GM04503 (cell line): ENCODE measurements around the gene TASOR.
"Not testable (repeated sequence)": the region's sequence is repeated elsewhere in the genome, so short reads cannot be mapped to it uniquely, and the experiment has no call there.

Experiments used
- DNase-seq: peaks from one replicate; pipeline ENCODE4 v3.0.0-alpha.2; 2012; ENCODE audit warnings: low read depth

The TASOR gene, protein sequence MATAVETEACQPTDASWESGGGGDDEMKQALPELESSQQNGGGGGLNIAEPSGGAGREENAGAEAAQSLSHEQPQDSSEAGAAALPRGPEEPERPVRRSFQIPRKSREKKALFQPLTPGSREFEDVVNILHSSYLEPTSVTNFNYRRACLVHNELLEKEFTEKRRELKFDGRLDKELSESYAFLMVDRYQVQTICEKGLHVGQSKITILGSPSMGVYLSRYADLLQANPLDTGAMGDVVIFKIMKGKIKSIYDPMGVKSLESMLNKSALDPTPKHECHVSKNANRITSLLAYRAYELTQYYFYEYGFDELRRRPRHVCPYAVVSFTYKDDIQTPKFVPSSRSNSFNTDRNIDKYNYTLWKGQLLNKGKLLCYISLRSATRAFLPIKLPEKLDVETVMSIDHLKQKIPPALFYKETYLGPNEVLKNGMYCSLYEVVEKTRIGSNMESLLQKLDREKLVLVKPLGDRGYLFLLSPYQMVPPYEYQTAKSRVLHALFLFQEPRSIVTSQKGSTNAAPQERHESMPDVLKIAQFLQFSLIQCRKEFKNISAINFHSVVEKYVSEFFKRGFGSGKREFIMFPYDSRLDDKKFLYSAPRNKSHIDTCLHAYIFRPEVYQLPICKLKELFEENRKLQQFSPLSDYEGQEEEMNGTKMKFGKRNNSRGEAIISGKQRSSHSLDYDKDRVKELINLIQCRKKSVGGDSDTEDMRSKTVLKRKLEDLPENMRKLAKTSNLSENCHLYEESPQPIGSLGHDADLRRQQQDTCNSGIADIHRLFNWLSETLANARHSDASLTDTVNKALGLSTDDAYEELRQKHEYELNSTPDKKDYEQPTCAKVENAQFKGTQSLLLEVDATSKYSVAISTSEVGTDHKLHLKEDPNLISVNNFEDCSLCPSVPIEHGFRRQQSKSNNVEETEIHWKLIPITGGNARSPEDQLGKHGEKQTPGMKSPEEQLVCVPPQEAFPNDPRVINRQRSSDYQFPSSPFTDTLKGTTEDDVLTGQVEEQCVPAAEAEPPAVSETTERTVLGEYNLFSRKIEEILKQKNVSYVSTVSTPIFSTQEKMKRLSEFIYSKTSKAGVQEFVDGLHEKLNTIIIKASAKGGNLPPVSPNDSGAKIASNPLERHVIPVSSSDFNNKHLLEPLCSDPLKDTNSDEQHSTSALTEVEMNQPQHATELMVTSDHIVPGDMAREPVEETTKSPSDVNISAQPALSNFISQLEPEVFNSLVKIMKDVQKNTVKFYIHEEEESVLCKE (N-terminal part only)

GRCh38 chr3:56683122-56683817 lies at the start of gene TASOR:
Gene TASOR, minus strand, starts transcription at chr3:56683265. Its CDS starts 259 bp downstream, at chr3:56683006.
- peak; percentile 11 for DNase-seq

DNA sequence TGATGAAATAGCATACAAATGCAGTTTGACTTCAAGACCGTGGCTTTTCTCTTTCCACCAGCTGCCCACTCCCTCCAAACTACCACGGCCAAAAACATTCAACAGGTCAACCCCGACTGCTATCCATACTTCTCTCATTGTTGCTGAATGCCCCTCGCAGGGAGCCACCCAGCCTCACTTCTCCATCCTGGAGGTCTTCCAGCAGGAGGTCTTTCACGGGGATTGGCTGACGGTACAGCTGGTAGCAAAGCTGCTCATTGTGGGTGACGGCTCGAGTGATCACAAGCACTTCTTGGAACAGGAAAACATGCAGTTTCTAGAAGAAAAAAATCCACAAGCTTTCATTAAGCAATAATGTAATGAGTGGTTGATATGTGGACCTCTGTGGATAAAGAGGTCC lies 49.0 kb upstream of the TASOR start:
- no peak for DNase-seq

DNA sequence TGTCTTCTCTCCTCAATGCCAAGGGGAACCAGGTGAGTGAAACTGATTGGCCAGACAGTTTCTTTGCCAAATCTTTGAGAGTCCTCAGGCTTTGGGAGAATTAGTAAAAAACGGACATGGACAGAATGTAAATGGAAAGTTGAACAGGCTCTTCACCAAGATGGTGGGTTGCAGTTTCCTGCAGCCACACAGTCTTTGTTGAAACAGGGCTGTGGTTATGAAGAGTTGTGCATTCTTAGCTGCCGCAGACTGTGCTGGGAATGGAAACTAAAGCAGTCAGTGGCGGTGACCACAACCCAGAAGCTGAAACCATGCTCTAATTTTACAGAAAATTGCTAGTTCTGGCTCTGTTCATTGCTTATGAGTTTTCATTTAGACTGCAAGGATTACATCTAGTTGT lies 42.1 kb upstream of the TASOR start:
- DNase-seq = no peak

DNA sequence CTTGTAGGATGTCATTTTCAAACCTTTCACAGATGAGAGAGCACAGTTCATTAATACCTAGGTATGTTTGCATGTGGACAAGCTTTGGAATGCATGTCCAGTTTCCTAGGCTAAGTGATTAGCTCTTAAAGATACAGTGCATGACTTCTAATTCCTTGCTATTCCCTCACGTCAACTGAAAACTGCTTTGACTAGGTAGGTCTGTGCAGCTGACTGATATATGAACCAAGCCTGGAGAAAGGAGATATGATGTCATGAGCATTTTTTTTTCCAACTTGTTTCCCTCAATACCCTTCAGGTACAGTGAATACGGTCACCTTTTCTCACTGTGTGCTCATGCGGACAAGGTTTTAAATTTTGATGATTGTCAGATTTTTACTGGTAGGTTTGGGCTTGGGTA lies 41.6 kb upstream of the TASOR start:
- DNase-seq = no peak

DNA sequence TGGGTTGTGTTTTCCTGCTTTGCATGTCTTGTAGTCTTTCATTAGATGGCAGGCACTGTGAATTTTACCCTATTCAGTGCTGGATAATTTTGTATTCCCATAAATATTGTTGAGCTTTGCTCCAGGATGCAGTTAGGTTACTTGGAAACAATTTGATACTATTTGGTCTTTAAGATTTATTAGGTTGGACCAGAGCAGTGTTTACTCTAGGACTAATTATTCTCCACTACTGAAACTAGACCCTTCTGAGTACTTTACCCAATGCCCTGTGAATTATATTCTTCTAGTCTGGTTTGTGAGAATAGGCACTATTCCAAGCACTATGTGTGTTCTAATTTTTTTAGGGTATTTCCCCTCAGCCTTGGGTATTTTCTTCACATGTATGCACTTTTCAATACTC lies 37.8 kb upstream of the TASOR start:
- DNase-seq = no peak

DNA sequence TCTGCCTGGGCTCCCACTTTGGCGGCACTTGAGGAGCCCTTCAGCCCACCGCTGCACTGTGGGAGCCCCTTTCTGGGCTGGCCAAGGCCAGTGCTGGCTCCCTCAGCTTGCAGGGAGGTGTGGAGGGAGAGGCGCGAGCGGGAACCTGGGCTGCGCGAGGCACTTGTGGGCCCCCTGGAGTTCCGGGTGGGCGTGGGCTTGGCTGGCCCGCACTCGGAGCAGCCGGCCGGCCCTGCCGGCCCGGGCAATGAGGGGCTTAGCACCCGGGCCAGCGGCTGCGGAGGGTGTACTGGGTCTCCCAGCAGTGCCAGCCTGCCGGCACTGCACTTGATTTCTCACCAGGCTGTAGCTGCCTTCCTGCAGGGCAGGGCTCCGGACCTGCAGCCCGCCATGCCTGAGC lies 35.7 kb upstream of the TASOR start:
- not testable (repeated sequence) for DNase-seq

DNA sequence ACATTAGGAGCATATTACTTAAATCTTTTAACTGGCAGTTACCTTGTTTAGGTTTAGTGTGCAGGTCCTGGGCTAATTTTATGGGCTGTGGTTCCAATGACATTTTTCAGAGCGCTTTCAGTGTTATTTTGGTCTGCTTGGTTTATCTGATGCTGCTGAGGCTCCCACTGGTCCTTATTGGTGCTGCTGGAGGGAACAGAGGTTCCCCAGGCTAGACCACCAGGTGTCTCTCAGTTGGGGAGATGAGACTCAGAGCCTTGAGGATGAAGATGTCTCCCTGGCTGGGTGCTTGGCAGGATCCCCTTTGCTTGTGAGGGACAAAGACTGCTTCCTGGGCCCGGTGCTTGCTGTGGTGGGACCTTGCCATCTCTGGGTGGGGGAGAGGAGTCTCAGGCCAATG lies 28.3 kb upstream of the TASOR start:
- no peak for DNase-seq

GRCh38 chr3:56707412-56707811 lies 24.3 kb upstream of the TASOR start:
- not testable (repeated sequence) for DNase-seq

- no peak for DNase-seq
Measured at GRCh38 chr3:56706629-56707028, 23.6 kb upstream of the TASOR start.

DNA sequence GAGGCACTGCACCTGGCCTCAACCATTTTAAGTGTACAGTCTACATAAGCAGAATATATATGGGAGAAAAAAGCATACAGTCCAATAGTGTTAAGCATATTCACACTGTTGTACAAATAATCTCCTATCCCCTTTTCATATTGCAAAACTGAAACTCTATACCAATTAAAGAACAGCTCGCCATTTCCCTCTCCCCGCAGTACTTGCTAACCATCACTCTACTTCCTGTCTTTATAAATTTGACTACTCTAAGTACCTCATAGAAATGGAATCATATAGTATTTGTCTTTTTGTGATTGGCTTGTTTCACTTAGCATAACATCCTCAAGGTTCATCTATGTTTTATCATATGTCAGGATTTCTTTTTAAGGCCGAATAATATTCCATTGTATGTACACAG lies 21.6 kb upstream of the TASOR start:
- no peak for DNase-seq

DNA sequence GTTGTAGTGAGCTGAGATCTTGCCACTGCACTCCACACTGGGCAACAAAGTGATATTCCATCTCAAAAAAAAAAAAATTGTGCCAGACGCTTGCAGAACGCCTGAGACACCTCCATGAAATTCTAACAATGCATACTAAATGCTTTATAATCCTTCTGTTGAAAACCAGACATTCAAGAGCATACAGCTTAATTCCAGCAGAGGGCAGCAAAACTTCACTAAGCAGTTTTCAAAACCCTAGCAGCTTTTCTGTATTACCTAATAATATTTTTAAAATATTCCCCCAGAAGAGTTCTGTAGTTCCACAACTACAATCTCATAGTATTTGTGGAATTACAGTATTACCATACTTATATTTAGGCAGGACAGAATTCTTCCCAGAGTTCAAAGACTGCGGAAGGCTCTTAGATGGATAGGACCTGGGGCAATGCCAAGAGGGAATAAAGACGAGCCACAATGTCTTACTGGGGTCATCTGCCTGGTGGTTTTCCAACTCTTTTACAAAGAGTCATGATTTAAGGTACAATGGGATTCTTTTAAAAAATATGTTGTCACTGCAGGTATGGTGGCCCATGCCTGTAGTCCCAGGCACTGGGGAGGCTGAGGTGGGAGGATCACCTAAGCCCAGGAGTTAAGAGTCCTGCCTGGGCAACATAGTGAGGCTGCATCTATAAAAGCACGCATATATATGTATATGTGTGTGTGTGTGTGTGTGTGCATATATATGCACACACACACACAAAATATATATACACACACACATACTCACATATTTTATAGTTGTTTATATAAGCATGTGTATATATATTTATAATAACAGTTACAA lies 19.6 kb upstream of the TASOR start:
- peak; percentile 27 for DNase-seq

GRCh38 chr3:56700151-56700550 lies 17.1 kb upstream of the TASOR start:
- DNase-seq = no peak

GRCh38 chr3:56694867-56695683 lies 12.0 kb upstream of the TASOR start:
- no peak for DNase-seq

DNA sequence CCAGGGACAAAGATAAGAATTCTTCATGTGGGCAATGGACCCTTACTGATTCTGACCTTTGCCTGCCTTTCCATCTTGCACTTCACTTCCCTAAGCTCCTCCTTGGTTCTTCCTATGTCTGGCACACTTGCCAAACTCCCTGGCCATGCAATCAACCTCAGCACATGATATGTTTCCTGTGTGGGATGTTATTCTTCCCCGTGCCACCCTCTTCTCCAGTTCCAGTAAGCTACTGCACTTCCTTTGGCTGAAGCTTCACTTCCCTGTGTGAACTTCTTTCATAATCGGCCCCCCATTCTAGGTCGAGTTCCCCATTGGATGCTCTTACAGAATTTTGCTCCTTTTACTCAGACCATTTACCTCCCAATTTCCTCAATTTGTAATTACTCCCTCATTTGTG lies 10.7 kb upstream of the TASOR start:
- no peak for DNase-seq

DNA sequence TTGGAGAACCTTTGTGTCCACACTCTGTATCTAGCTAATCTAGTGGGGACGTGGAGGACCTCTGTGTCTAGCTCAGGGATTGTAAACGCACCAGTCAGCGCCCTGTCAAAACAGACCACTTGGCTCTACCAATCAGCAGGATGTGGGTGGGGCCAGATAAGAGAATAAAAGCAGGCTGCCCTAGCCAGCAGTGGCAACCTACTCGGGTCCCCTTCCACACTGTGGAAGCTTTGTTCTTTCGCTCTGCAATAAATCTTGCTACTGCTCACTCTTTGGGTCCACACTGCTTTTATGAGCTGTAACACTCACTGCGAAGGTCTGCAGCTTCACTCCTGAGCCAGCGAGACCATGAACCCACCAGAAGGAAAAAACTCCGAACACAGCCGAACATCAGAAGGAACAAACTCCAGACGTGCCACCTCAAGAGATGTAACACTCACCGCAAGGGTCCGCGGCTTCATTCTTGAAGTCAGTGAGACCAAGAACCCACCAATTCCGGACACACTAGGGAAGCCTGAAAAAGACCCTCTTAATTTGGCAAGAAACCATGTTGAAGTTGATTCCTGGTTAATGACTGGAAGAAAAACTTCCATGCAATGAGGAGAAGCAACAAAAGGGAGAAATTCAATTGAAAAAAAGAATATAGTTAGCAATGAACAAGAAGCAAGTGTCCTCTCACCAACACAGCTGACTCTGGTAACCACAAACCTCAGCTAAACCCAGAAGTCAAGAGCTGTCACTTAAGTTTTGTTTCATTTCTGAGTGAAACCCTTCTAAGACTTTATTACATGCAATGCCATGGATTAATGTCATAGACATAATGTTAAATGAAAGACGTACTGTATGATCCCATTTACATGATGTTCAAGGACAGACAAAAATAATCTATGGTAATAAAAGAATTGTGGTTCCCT lies 9.7 kb upstream of the TASOR start:
- not testable (repeated sequence) for DNase-seq

DNA sequence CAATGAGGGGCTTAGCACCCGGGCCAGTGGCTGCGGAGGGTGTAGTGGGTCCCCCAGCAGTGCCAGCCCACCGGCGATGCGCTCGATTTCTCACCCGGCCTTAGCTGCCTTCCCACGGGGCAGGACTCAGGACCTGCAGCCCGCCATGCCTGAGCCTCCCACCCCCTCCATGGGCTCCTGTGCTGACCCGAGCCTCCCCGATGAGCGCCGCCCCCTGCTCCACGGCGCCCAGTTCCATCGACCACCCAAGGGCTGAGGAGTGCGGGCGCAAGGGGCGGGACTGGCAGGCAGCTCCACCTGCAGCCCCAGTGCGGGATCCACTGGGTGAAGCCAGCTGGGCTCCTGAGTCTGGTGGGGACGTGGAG lies 8.9 kb upstream of the TASOR start:
- not testable (repeated sequence) for DNase-seq

GRCh38 chr3:56691165-56692000 lies 8.3 kb upstream of the TASOR start:
- no peak for DNase-seq

- no peak for DNase-seq
Measured at GRCh38 chr3:56689303-56689702, 6.2 kb upstream of the TASOR start.
